Common myeloid progenitor, CD34-positive (primary cell): ENCODE results near the gene IRF9.
A peak's percentile ranks its signal among the peaks of the same experiment; 100 is the strongest.

Source experiments
- CTCF ChIA-PET: fragments of 350-600 bp; sonication (Branson Sonifier 250); formaldehyde crosslinking; loops from one replicate; lab custom pipeline; 2021; ENCODE audit warnings: antibody characterized with exemption; lab: Charles Lee
- POLR2A ChIA-PET: fragments of 350-600 bp; sonication (Branson Sonifier 250); formaldehyde crosslinking; loops from one replicate; lab custom pipeline; 2021; ENCODE audit warnings: antibody characterized with exemption; lab: Charles Lee
- DNase-seq, 3 donors: peaks; one replicate each; pipeline versions ENCODE4 v3.0.0 to v3.0.0-alpha.2; 2013
- H3K27ac ChIP-seq, 2 experiments: 1 replicate in 1 of 2; 2 replicates in 1 of 2; pipeline ENCODE4 v1.7.0; 2013; ENCODE audit warnings: inconsistent platforms in 2 of 2, low read length in 2 of 2, mild to moderate bottlenecking in 2 of 2, low read depth in 1 of 2, moderate library complexity in 1 of 2; ENCODE audit not compliant: severe bottlenecking in 2 of 2, insufficient read depth in 1 of 2, poor library complexity in 1 of 2
- H3K27me3 ChIP-seq, 5 experiments: replicated peaks in 2 of 5; 1 replicate in 3 of 5; 2 replicates in 2 of 5; pipeline versions ENCODE4 v1.6.1 to v1.7.0; 2013; ENCODE audit warnings: low read length in 4 of 5, mild to moderate bottlenecking in 2 of 5, moderate library complexity in 2 of 5, inconsistent platforms in 1 of 5; ENCODE audit not compliant: insufficient read depth in 5 of 5, control insufficient read depth in 4 of 5
- H3K36me3 ChIP-seq, 4 experiments: 1 replicate in 2 of 4; 2 replicates in 2 of 4; pipeline versions ENCODE4 v1.6.1 to v1.7.0; 2013; ENCODE audit warnings: low read length in 3 of 4, control low read depth in 1 of 4, mild to moderate bottlenecking in 1 of 4; ENCODE audit not compliant: control insufficient read depth in 4 of 4, insufficient read depth in 4 of 4
- H3K4me1 ChIP-seq, 4 experiments: 1 replicate in 3 of 4; 2 replicates in 1 of 4; pipeline versions ENCODE4 v1.6.1 to v1.7.1; 2013; ENCODE audit warnings: low read length in 3 of 4, mild to moderate bottlenecking in 3 of 4, control low read depth in 1 of 4, inconsistent platforms in 1 of 4, moderate library complexity in 1 of 4; ENCODE audit not compliant: control insufficient read depth in 4 of 4, insufficient read depth in 4 of 4; ENCODE audit errors: control extremely low read depth in 1 of 4
- H3K4me3 ChIP-seq, 7 experiments: 1 replicate in 4 of 7; 2 replicates in 3 of 7; pipeline versions ENCODE4 v1.5.1 to v1.7.0; 2013; ENCODE audit warnings: mild to moderate bottlenecking in 7 of 7, low read length in 6 of 7, moderate library complexity in 6 of 7, inconsistent platforms in 2 of 7, low read depth in 2 of 7, control low read depth in 1 of 7; ENCODE audit not compliant: insufficient read depth in 4 of 7, control insufficient read depth in 1 of 7; ENCODE audit errors: extremely low read depth in 1 of 7
- H3K9me3 ChIP-seq, 5 experiments: 1 replicate in 4 of 5; 2 replicates in 1 of 5; pipeline versions ENCODE4 v1.6.1 to v1.7.1; 2013; ENCODE audit warnings: low read length in 4 of 5, mild to moderate bottlenecking in 2 of 5, inconsistent platforms in 1 of 5, low read depth in 1 of 5, moderate library complexity in 1 of 5; ENCODE audit not compliant: control insufficient read depth in 4 of 5, insufficient read depth in 2 of 5; ENCODE audit errors: control extremely low read depth in 1 of 5
- WGBS: methylation state at CpG from one replicate; pipeline ENCODE4 v1.1.5; 2013; ENCODE audit not compliant: insufficient coverage; 5-methylcytosine and 5-hydroxymethylcytosine counted together

The IRF9 gene

GRCh38 chr14:24143511-24143910 is 17.6 kb upstream of the IRF9 start:
- H3K27ac ChIP-seq = no peak overlapping the region
- no peak overlapping the region for H3K4me3 ChIP-seq
- H3K9me3 ChIP-seq = no peaks in the 10 kb centered on the region
- no peaks in the 10 kb centered on the region for H3K27me3 ChIP-seq
- peaks cover 6 to 50% (median 43%) of the 10 kb centered on the region in 4 experiments for H3K4me1 ChIP-seq
- WGBS = no CpG with 5 or more reads among the region's 2 CpGs
- ChIA-PET CTCF (interaction anchor here (1.2 to 11.6 kb wide), 4 partner anchors 17 to 99 kb away, joined by 3 to 112 read pairs (median 3); partner anchors contain the start of genes IRF9 and TINF2), POLR2A (no interaction called here)
- peaks cover 4 to 32% (median 15%) of the 10 kb centered on the region in 4 experiments for H3K36me3 ChIP-seq
- no peak for DNase-seq

GRCh38 chr14:24144451-24144850 is 16.6 kb upstream of the IRF9 start:
- DNase-seq = no peak
- Histone ChIP-seq H3K36me3 (peaks cover 6 to 28% (median 15%) of the 10 kb centered on the region in 4 experiments), H3K9me3 (no peaks in the 10 kb centered on the region), H3K4me3 (no peak overlapping the region), H3K27me3 (no peaks in the 10 kb centered on the region), H3K27ac (no peak overlapping the region), H3K4me1 (peaks cover 6 to 49% (median 42%) of the 10 kb centered on the region in 4 experiments)
- 100% methylated on average over 1 of the region's 1 CpG for WGBS
- POLR2A ChIA-PET = no interaction called here
- CTCF ChIA-PET = interaction anchor here (1.2 to 11.6 kb wide), 4 partner anchors 16 to 98 kb away, joined by 3 to 112 read pairs (median 3); partner anchors contain the start of genes IRF9 and TINF2

GRCh38 chr14:24145219-24145618 is 15.8 kb upstream of the IRF9 start:
- no peaks in the 10 kb centered on the region for H3K27me3 ChIP-seq
- peak overlapping the region in 6 of 7 experiments; percentile 88 to 100 (median 97) for H3K4me3 ChIP-seq
- no peak for DNase-seq
- H3K9me3 ChIP-seq = no peaks in the 10 kb centered on the region
- H3K4me1 ChIP-seq = peaks cover 4 to 42% (median 37%) of the 10 kb centered on the region in 4 experiments
- WGBS = no CpG with 5 or more reads among the region's 2 CpGs
- H3K27ac ChIP-seq = no peak overlapping the region
- peaks cover 13 to 33% (median 22%) of the 10 kb centered on the region in 4 experiments for H3K36me3 ChIP-seq
- POLR2A ChIA-PET = no interaction called here
- CTCF ChIA-PET = interaction anchor here (0.9 to 11.6 kb wide), 6 partner anchors 8 to 163 kb away, joined by 3 to 112 read pairs (median 3); partner anchors contain the start of genes CIDEB, DCAF11, IRF9 and NRL

GRCh38 chr14:24145690-24146452 is 15.2 kb upstream of the IRF9 start:
- peaks cover 4 to 36% (median 33%) of the 10 kb centered on the region in 4 experiments for H3K4me1 ChIP-seq
- WGBS = 26% methylated on average over 7 of the region's 9 CpGs
- ChIA-PET CTCF (interaction anchor here (0.8 to 11.6 kb wide), 11 partner anchors 9 to 162 kb away, joined by 3 to 112 read pairs (median 3); partner anchors contain the start of genes CIDEB, DCAF11, IRF9 and NRL), POLR2A (interaction anchor here (1.1 to 2.2 kb wide), 4 partner anchors 8 to 43 kb away, joined by 3 to 16 read pairs (median 4); partner anchors contain the start of gene IRF9)
- H3K4me3 ChIP-seq = peak overlapping the region; percentile 56 to 100 (median 97)
- H3K36me3 ChIP-seq = peaks cover 13 to 40% (median 26%) of the 10 kb centered on the region in 4 experiments
- peak overlapping the region; percentile 71 to 85 for H3K27ac ChIP-seq
- H3K27me3 ChIP-seq = no peaks in the 10 kb centered on the region
- DNase-seq = no peak
- no peaks in the 10 kb centered on the region for H3K9me3 ChIP-seq

- Histone ChIP-seq H3K27ac (peak within 1 kb of the TSS; percentile 71 to 85), H3K9me3 (no peaks in the 10 kb centered on the region), H3K4me1 (peaks cover 4 to 34% (median 32%) of the 10 kb centered on the region in 4 experiments), H3K4me3 (peak within 1 kb of the TSS; percentile 56 to 100 (median 97)), H3K36me3 (peaks cover 15 to 46% (median 32%) of the 10 kb centered on the region in 4 experiments), H3K27me3 (no peaks in the 10 kb centered on the region)
- peak; percentile 95 to 99 (median 98) for DNase-seq
- WGBS = 0% methylated on average over 13 of the region's 25 CpGs
- ChIA-PET POLR2A (interaction anchor here (0.8 to 2.2 kb wide), 6 partner anchors 8 to 43 kb away, joined by 3 to 16 read pairs (median 4); partner anchors contain the start of genes DCAF11, IRF9 and NRL), CTCF (interaction anchor here (0.7 to 11.6 kb wide), 11 partner anchors 9 to 162 kb away, joined by 3 to 112 read pairs (median 4); partner anchors contain the start of genes CIDEB, DCAF11, IRF9 and NRL)
These were observed 14.6 kb upstream of the IRF9 start, which contains the start of gene PSME2 for GRCh38 chr14:24146453-24146977. PSME2 (minus strand) TSS chr14:24146610; CDS start chr14:24146581, 29 bp downstream.

- Histone ChIP-seq H3K27me3 (no peaks in the 10 kb centered on the region), H3K9me3 (no peaks in the 10 kb centered on the region), H3K4me3 (peak within 1 kb of the TSS; percentile 56 to 100 (median 97)), H3K36me3 (peaks cover 15 to 53% (median 37%) of the 10 kb centered on the region in 4 experiments), H3K4me1 (peaks cover 4 to 29% (median 27%) of the 10 kb centered on the region in 4 experiments), H3K27ac (peak within 1 kb of the TSS; percentile 71 to 85)
- ChIA-PET POLR2A (interaction anchor here (0.7 to 2.2 kb wide), 7 partner anchors 9 to 38 kb away, joined by 3 to 16 read pairs (median 4); partner anchors contain the start of genes DCAF11, IRF9, NRL and PSME1), CTCF (interaction anchor here (0.7 to 11.6 kb wide), 9 partner anchors 8 to 90 kb away, joined by 3 to 112 read pairs (median 6); partner anchors contain the start of genes DCAF11, IRF9, NRL and PSME1)
- 0% methylated on average over 46 of the region's 57 CpGs for WGBS
- peak; percentile 99 for DNase-seq
These were observed 13.9 kb upstream of the IRF9 start, which contains the start of gene RNF31 for GRCh38 chr14:24146978-24147760. RNF31 (plus strand) TSS chr14:24147498; CDS start chr14:24147699, 201 bp downstream.
